ENCODE results near the gene KIF1A.

The KIF1A gene

GRCh38 chr2:240720686-240721595 is 99.1 kb downstream of the KIF1A start:
- DNase-seq (ENCODE audit: low read depth in 3 of 3): no peak

- no peak for DNase-seq (ENCODE audit: low read depth in 3 of 3)
These were observed 100.1 kb downstream of the KIF1A start for GRCh38 chr2:240719676-240720545.

GRCh38 chr2:240718896-240719490 is 101.0 kb downstream of the KIF1A start:
- DNase-seq (ENCODE audit: low read depth in 3 of 3): no peak

GRCh38 chr2:240717681-240718581 is 102.1 kb downstream of the KIF1A start:
- no peak for DNase-seq (ENCODE audit: low read depth in 3 of 3)

- DNase-seq (ENCODE audit: low read depth in 3 of 3): no peak
These were observed 102.8 kb downstream of the KIF1A start for GRCh38 chr2:240717181-240717641.

- no peak for DNase-seq (ENCODE audit: low read depth in 3 of 3)
These were observed 103.8 kb downstream of the KIF1A start for GRCh38 chr2:240716130-240716798.

GRCh38 chr2:240714747-240715725 is 105.0 kb downstream of the KIF1A start:
- no peak for DNase-seq (ENCODE audit: low read depth in 3 of 3)

- DNase-seq (ENCODE audit: low read depth in 3 of 3): no peak
These were observed 105.9 kb downstream of the KIF1A start for GRCh38 chr2:240713928-240714746.

GRCh38 chr2:240713071-240713927 is 106.7 kb downstream of the KIF1A start:
- no peak for DNase-seq (ENCODE audit: low read depth in 3 of 3)

- no peak for DNase-seq (ENCODE audit: low read depth in 3 of 3)
These were observed 107.9 kb downstream of the KIF1A start for GRCh38 chr2:240712121-240712520.

GRCh38 chr2:240711701-240712100 is 108.3 kb downstream of the KIF1A start:
- DNase-seq (ENCODE audit: low read depth in 3 of 3): no peak

- no peak for DNase-seq (ENCODE audit: low read depth in 3 of 3)
These were observed 108.7 kb downstream of the KIF1A start for GRCh38 chr2:240711296-240711695.

- no peak for DNase-seq (ENCODE audit: low read depth in 3 of 3)
These were observed 111.6 kb downstream of the KIF1A start for GRCh38 chr2:240708457-240708856.

- DNase-seq (ENCODE audit: low read depth in 3 of 3): no peak
These were observed 112.2 kb downstream of the KIF1A start for GRCh38 chr2:240707821-240708220.

- no peak for DNase-seq (ENCODE audit: low read depth in 3 of 3)
These were observed 112.8 kb downstream of the KIF1A start for GRCh38 chr2:240707043-240707756.

- no peak for DNase-seq (ENCODE audit: low read depth in 3 of 3)
These were observed 114.7 kb downstream of the KIF1A start for GRCh38 chr2:240705204-240705791.
